ENCODE data around the gene GET3. TPM values are rescaled to one million over a fixed set of nuclear protein-coding genes. Genes with fewer than 3 reads are reported as not detected.
A peak's percentile ranks its signal among the peaks of the same experiment; 100 is the strongest.

Gene GET3
- total RNA-seq, 1 donor from 2014 or later, result 86.6 TPM

- TF ChIP-seq, protein P1, sequence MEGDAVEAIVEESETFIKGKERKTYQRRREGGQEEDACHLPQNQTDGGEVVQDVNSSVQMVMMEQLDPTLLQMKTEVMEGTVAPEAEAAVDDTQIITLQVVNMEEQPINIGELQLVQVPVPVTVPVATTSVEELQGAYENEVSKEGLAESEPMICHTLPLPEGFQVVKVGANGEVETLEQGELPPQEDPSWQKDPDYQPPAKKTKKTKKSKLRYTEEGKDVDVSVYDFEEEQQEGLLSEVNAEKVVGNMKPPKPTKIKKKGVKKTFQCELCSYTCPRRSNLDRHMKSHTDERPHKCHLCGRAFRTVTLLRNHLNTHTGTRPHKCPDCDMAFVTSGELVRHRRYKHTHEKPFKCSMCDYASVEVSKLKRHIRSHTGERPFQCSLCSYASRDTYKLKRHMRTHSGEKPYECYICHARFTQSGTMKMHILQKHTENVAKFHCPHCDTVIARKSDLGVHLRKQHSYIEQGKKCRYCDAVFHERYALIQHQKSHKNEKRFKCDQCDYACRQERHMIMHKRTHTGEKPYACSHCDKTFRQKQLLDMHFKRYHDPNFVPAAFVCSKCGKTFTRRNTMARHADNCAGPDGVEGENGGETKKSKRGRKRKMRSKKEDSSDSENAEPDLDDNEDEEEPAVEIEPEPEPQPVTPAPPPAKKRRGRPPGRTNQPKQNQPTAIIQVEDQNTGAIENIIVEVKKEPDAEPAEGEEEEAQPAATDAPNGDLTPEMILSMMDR (conservative IDR thresholded peaks at IDR 0.05; ENCODE audit: low read depth, low read length), result no peak
These were observed 22.2 kb upstream of the GET3 start for GRCh38 chr19:12715102-12715501.

DNA sequence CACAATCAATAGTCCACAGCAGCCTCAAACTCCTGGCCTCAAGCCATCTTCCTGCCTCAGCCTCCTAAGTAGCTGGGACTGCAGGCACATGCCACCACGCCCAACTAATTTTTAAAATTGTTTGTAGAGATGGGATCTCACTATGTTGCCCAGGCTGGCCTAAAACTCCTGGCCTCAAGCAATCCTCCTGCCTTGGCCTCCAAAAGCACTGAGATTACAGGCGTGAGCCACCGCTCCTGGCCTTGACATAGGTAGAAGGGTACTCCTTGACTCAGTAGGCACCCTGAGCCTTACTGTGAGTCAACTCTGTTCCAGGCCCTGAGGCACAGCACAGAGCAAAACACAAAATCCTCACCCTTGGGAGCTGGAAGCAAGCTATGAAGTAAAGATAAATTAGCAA is 21.4 kb upstream of the GET3 start:
- no peak for DNase-seq (ENCODE audit: low read depth)
- H3K4me3 ChIP-seq (ENCODE audit: low read depth, low read length), result no peak overlapping the region
- TF ChIP-seq, protein P1 (conservative IDR thresholded peaks at IDR 0.05; ENCODE audit: low read depth, low read length), result no peak

More at GRCh38 chr19:12715102-12715501, 22.2 kb upstream of the GET3 start:
- H3K4me3 ChIP-seq (ENCODE audit: low read depth, low read length), result no peak overlapping the region
- no peak for DNase-seq (ENCODE audit: low read depth)

DNA sequence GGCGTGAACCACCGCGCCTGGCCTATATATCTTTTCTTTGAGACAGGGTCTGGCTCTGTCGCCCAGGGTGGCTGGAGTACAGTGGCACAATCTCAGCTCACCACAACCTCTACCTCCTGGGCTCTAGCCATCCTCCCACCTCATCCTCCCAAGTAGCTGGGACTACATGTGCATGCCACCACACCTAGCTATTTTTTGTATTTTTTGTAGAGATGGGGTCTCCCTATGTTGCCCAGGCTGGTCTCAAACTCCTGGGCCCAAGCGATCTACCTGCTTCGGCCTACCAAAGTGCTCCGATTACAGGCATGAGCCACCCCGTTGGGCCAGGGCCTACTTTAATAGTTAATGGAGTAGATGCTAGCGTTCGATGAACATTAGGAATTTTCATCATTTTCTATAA is 17.0 kb upstream of the GET3 start:
- TF ChIP-seq, protein P1 (conservative IDR thresholded peaks at IDR 0.05; ENCODE audit: low read depth, low read length), result no peak
- DNase-seq (ENCODE audit: low read depth), result no peak
- peak overlapping the region; percentile 87 for H3K4me3 ChIP-seq (ENCODE audit: low read depth, low read length)

GRCh38 chr19:12720851-12721655 is 16.2 kb upstream of the GET3 start:
- peak overlapping the region; percentile 87 for H3K4me3 ChIP-seq (ENCODE audit: low read depth, low read length)
- TF ChIP-seq, protein P1 (conservative IDR thresholded peaks at IDR 0.05; ENCODE audit: low read depth, low read length), result no peak
- no peak for DNase-seq (ENCODE audit: low read depth)

GRCh38 chr19:12721656-12722565 is 15.4 kb upstream of the GET3 start:
- no peak for DNase-seq (ENCODE audit: low read depth)
- TF ChIP-seq, protein P1 (conservative IDR thresholded peaks at IDR 0.05; ENCODE audit: low read depth, low read length), result no peak
- H3K4me3 ChIP-seq (ENCODE audit: low read depth, low read length), result peak overlapping the region; percentile 87

GRCh38 chr19:12722566-12723380 is 14.5 kb upstream of the GET3 start:
- TF ChIP-seq, protein P1 (conservative IDR thresholded peaks at IDR 0.05; ENCODE audit: low read depth, low read length), result no peak

More at GRCh38 chr19:12722566-12723380, 14.5 kb upstream of the GET3 start:
- peak; percentile 93 for DNase-seq (ENCODE audit: low read depth)
- H3K4me3 ChIP-seq (ENCODE audit: low read depth, low read length), result peak overlapping the region; percentile 87

Data from epithelial cell of proximal tubule (primary cell).